AG10803 (cell line): ENCODE measurements around the gene MRFAP1.

Experiments
- DNase-seq: peaks from one replicate; pipeline ENCODE4 v3.0.0; 2010; ENCODE audit warnings: low read depth
- H3K4me3 ChIP-seq: 2 replicates; pipeline ENCODE4 v1.5.1; 2011; ENCODE audit warnings: mild to moderate bottlenecking, low read length, control low read depth
- TF ChIP-seq, protein P1 (sequence below): conservative IDR thresholded peaks from 2 replicates; pipeline ENCODE4 v1.5.1; 2011; ENCODE audit warnings: mild to moderate bottlenecking, low read length, control low read depth, inconsistent platforms

The MRFAP1 gene

GRCh38 chr4:6605114-6605513 lies 35.4 kb upstream of the MRFAP1 start:
- no peak for DNase-seq
- H3K4me3 ChIP-seq = no peak overlapping the region
- TF ChIP-seq, protein P1, sequence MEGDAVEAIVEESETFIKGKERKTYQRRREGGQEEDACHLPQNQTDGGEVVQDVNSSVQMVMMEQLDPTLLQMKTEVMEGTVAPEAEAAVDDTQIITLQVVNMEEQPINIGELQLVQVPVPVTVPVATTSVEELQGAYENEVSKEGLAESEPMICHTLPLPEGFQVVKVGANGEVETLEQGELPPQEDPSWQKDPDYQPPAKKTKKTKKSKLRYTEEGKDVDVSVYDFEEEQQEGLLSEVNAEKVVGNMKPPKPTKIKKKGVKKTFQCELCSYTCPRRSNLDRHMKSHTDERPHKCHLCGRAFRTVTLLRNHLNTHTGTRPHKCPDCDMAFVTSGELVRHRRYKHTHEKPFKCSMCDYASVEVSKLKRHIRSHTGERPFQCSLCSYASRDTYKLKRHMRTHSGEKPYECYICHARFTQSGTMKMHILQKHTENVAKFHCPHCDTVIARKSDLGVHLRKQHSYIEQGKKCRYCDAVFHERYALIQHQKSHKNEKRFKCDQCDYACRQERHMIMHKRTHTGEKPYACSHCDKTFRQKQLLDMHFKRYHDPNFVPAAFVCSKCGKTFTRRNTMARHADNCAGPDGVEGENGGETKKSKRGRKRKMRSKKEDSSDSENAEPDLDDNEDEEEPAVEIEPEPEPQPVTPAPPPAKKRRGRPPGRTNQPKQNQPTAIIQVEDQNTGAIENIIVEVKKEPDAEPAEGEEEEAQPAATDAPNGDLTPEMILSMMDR = no peak

DNA sequence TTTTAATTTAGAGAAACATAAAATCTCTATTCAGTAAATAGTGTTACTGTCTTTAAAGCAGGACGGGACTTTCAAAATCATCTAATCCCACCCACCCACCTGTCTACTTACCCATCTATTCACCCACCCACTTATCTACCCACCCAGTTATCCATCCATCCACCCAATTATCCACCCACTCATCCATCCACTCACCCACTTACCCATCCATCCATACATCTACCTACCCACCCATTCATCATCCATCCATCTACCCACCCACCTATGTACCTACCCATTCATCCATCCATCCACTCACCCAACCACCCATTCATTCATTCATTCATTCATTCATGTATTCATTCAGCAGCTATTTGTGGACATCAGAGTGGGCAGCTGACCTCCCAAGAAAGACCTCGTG lies 34.9 kb upstream of the MRFAP1 start:
- H3K4me3 ChIP-seq = no peak overlapping the region
- TF ChIP-seq, protein P1 = no peak
- DNase-seq = no peak

DNA sequence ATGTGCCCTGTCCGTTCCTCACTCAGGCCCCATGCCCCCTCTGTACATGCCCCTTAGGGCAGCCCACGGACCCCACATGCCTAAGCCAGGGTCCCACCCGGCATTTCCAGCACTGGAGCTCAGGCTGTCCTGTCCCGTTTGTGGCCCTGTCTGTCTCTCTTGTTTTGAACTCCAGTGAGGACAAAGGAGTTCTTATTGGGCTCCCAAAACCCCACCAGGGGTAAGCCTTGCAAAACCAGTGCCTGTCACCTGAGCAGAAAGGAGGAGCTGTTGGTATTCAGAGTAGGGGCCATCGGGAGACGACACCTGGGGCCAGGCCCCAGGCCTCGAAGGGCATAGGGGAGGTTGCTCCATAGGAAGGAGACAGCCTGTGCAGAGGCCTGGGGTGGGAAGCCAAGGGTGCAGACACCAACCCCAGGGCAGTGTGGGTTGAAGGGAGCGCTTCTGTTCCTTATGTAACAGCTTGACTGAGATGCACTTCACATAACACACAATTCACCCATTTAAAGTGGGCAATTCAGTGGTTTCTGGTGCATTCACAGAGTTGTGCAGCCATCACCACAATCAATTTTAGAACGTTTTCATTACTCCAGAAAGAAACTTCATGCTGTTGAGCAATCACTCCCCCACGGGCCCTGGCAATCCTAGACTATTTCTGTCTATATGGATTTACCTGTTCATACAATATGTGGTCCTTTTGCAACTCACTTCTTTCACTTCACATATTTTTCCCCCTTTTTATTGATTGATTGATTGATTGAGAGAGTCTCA lies 33.8 kb upstream of the MRFAP1 start:
- H3K4me3 ChIP-seq = no peak overlapping the region
- TF ChIP-seq, protein P1 = no peak
- no peak for DNase-seq

- no peak for DNase-seq
- TF ChIP-seq, protein P1 = no peak
- H3K4me3 ChIP-seq = no peak overlapping the region
These were observed 33.0 kb upstream of the MRFAP1 start for GRCh38 chr4:6607368-6608055.

DNA sequence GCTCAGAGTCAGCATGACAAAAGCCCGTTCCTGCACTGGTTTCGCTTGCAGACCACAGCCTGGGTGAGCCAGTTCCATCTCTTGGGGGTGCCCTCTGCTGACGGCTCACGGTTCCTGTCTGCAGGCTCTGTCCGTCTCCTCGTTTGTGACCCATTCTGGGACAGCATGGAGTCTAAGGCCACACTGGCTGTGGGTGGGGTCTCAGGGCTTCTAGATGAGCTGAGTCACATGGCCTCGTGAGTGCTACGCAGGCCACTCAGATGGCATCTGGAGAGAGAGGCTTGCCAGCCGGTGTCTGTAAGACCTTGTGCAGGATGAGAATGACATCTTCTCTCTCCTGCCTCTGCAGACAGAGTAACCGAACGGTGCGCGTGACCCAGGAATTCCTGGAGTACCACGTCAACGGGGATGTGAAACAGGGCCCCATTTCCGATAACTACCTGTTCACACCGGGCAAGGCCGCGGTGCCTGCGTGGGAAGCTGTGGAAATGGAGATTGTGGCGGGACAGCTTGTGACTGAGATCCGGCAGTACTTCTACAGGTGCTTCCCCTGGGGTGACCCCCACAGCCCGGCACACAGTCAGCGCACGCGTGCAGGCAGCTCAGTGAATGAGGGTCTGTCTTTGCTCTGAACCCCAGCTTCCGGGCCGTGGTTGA lies 31.6 kb upstream of the MRFAP1 start:
- no peak overlapping the region for H3K4me3 ChIP-seq
- no peak for DNase-seq
- TF ChIP-seq, protein P1 = no peak

- no peak overlapping the region for H3K4me3 ChIP-seq
- TF ChIP-seq, protein P1 = no peak
- DNase-seq = no peak
These were observed 30.9 kb upstream of the MRFAP1 start for GRCh38 chr4:6609415-6610079.
